ENCODE data around the gene MYMX.

MYMX gene

DNA sequence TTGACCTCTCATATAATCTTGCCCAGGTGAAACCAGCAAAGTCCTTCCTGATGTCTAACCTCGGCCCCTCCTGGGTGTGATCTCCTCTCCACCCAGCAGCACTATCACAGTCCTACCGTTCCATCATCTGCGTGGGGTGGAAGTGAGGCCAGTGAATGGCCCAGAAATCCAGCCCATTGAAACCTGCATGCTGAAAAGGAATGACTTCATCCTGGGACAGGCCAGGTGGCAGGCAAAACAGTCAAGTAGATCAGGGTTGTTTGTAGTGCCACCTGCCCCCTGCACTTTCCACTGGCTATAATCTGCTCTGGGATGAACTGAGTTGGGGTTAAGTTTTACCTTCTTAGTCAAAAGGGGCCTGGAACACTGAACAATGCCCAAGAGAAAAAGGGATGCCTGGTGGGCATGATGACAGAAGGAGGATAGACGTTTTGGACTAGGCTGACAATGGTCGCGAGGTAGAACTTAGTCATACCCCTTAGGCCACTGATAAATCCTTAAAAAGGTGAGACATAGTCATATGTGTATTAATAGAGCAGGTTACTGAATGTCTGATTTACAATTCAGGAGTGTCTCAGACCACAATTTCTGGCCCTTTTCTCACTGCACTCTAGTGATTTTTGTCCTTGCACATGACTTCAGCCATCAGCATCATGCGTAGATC is 22.1 kb downstream of the MYMX start:
- no peak for TF ChIP-seq ZNF274 (IDR thresholded peaks at IDR 0.05; ENCODE audit: low read depth, low read length)
- no peak overlapping the region for H3K4me3 ChIP-seq (ENCODE audit: low read length)

DNA sequence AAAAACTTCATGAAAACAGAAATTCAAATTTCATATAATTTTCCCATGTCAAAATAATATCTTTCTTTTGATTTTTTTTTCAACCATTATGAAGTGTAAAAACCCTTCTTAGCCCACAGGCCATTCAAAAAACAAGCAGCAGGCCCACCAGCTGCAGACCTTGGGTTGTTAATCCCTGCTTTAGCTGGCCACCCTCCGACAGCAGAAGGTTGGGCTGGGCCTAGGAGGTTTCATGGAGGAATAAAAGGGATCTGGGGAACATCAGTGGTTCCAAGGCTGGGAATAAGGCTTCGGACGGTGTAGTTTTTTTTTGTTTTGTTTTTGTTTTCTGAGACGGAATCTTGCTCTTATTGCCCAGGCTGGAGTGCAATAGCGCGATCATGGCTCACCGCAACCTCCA is 26.6 kb downstream of the MYMX start:
- no peak for TF ChIP-seq ZNF274 (IDR thresholded peaks at IDR 0.05; ENCODE audit: low read depth, low read length)
- H3K4me3 ChIP-seq (ENCODE audit: low read length), result no peak overlapping the region

DNA sequence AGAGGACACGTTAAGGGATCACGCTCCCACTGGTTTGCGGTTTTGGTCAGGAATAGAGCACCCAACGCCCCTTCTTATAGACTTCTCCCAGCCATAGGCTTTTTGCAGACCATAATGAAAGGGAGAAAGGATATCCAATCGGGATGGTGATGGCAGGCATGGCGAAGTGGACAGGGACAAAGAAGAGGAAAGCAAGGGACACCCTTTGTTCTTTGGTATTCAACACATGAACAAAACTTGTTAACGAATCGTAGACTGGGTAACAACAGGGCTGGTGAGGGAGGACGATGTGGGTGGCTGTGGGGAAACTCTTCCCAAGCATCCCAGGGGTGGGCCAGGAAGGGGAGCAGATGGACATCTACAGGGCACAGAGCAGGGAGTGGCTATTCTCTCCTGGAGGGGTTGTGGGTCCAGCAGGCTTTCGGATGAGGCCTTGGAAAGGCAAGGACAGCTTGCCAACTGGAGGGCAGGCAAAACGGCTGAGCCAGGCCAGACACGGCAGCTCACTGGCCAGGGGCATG is 28.7 kb downstream of the MYMX start:
- TF ChIP-seq ZNF274 (IDR thresholded peaks at IDR 0.05; ENCODE audit: low read depth, low read length), result no peak

DNA sequence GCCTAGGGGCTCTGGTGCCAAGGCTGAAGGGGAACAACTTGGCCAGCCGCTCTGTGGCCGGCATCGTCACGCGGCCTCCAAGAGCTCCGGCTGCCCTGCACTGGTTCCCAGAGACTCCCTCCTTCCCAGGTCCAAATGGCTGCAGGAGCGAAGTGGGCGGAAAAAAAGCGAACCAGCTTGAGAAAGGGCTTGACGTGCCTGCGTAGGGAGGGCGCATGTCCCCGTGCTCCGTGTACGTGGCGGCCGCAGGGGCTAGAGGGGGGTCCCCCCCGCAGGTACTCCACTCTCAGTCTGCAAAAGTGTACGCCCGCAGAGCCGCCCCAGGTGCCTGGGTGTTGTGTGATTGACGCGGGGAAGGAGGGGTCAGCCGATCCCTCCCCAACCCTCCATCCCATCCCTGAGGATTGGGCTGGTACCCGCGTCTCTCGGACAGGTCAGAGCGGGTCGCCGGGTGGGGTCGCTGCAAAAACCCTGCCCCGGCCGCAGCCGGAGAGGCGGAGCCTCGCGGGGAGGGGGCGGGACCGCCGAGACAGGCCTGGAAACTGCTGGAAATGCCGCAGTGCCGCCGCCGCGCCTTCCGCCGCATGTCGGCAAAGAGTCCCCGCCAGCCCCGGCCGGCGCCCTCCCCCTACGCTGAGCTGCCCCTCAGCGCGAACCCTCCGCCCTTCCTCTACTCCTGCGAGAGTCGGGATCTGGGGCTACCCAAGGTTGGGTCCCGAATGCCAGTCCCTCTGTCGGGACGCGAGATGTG is 29.4 kb downstream of the MYMX start:
- peak overlapping the region; percentile 98 for H3K4me3 ChIP-seq (ENCODE audit: low read length)
- TF ChIP-seq ZNF274 (IDR thresholded peaks at IDR 0.05; ENCODE audit: low read depth, low read length), result no peak

More for the DNA sequence above, 28.7 kb downstream of the MYMX start:
- peak overlapping the region; percentile 98; the same call in 1 of the 2 replicates for H3K4me3 ChIP-seq (ENCODE audit: low read length)

DNA sequence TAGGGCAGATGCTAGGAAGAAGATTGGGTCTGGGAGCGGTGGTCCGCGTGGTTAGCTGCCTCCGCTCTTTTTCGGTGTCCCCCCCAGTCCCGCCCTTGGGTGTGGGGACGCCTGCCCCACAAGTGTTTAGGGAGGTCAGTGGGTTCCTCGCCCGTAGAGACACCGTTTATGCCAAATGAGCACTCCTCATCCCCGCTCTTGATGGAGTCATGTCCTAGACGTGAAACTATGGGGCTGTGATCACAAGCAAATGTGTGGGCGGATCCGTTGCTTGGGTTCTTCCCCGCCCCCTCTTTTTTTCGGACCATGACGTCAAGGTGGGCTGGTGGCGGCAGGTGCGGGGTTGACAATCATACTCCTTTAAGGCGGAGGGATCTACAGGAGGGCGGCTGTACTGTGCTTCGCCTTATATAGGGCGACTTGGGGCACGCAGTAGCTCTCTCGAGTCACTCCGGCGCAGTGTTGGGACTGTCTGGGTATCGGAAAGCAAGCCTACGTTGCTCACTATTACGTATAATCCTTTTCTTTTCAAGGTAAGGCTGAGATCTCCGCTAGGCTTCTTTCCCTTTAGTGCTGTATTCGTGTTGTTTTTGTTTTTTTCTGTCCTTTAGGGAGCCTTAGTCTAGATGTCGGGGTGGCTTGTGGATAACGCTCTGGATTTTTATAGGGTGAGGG is 30.1 kb downstream of the MYMX start, which contains the start of gene HSP90AB1:
TSS of gene HSP90AB1 (plus strand) at position 439 of the 675 bp plus-strand sequence. CDS start 1,529 bp downstream, outside the sequence.
- no peak for TF ChIP-seq ZNF274 (IDR thresholded peaks at IDR 0.05; ENCODE audit: low read depth, low read length)
- peak within 1 kb of the TSS; percentile 98 for H3K4me3 ChIP-seq (ENCODE audit: low read length)

DNA sequence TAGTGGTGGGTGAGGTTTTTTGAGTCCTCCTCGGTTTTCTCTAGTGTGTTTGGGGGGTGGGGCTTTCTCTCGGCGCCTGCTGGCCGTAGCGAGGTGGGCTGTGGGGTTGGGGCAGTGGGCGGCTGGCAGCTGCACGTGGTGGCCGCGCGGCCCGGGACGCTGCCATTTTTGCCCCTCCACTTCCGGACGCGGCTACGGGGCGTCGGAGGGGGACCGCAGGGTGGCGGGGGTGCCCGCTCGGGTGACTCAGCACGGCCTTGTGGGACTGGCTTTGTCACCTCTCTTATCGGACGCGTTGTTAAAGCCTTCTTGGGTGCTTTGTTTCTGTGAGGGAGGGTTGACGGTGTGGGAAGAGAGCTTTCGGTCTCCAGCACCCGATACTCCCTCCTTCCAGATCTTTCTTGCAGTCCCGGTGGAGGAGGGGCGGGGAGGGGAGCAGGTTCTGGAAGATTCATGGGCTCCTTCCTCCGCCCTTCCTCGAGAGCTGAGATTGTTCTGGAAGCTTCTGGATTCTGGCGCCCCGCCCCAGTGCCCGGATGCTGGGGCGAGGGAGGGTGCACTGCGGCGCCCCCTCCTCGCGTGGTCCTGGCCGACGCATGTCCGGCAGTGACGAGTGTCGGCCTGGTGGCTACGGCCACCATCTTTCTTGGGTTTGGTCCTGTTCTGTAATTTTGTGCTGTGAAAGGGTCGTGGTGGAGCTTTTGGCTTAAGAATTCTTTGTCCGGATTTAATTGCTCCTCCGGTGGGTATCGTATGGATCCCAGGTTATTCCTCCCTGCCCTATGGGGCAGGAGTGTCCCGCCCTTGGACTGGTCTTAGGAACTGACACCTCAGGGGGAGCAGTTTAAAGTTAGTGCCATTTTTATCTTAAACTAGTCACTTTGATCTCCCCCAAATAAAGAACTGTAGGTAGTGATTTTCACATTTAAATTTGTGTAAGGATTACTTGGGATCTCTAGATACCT is 30.9 kb downstream of the MYMX start:
- peak overlapping the region; percentile 98 for H3K4me3 ChIP-seq (ENCODE audit: low read length)
- no peak for TF ChIP-seq ZNF274 (IDR thresholded peaks at IDR 0.05; ENCODE audit: low read depth, low read length)

DNA sequence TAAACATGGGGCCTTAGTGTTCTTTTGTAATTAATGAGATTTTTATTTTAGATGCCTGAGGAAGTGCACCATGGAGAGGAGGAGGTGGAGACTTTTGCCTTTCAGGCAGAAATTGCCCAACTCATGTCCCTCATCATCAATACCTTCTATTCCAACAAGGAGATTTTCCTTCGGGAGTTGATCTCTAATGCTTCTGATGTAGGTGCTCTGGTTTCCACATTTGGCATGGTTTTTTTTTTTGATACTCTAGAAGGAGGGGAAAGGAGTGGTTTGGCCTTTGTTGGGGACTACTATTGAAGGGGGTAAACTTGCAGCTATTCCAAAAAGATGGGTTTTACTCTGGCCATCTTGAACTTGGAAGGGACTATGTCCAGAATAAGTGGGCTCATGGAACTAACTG is 31.9 kb downstream of the MYMX start:
- H3K4me3 ChIP-seq (ENCODE audit: low read length), result peak overlapping the region; percentile 98
- no peak for TF ChIP-seq ZNF274 (IDR thresholded peaks at IDR 0.05; ENCODE audit: low read depth, low read length)

DNA sequence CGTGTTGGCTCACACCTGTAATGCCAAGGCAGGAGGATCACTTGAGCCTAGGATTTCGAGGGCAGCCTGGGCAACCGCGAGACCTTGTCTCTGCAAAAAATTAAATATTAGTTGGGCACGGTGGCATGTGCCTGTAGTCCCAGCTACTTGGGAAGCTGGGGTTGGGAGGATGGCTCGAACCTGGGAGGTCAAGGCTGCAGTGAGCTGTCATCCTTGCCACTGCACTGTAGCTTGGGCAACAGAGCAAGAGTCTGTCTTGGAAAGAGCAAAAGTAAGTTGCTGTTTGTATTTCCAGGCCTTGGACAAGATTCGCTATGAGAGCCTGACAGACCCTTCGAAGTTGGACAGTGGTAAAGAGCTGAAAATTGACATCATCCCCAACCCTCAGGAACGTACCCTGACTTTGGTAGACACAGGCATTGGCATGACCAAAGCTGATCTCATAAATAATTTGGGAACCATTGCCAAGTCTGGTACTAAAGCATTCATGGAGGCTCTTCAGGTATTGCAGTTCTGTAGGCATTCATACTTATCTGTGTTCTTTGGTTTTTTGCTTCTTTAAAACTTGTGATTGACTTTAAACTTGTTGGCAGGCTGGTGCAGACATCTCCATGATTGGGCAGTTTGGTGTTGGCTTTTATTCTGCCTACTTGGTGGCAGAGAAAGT is 32.5 kb downstream of the MYMX start:
- no peak for TF ChIP-seq ZNF274 (IDR thresholded peaks at IDR 0.05; ENCODE audit: low read depth, low read length)
- H3K4me3 ChIP-seq (ENCODE audit: low read length), result peak overlapping the region; percentile 98

DNA sequence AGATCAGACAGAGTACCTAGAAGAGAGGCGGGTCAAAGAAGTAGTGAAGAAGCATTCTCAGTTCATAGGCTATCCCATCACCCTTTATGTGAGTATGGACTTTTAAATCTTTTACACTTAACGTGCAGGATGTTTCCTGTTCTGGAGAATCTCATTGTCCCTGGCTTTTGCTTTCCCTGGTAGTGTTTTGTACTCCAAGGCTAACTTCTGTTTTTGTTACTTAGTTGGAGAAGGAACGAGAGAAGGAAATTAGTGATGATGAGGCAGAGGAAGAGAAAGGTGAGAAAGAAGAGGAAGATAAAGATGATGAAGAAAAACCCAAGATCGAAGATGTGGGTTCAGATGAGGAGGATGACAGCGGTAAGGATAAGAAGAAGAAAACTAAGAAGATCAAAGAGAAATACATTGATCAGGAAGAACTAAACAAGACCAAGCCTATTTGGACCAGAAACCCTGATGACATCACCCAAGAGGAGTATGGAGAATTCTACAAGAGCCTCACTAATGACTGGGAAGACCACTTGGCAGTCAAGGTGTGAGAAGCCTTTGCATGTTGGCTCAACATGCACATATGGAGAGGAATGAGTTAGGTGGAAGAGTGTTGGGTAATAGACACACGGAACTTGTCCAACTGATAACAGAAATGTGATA is 33.5 kb downstream of the MYMX start:
- TF ChIP-seq ZNF274 (IDR thresholded peaks at IDR 0.05; ENCODE audit: low read depth, low read length), result no peak
- H3K4me3 ChIP-seq (ENCODE audit: low read length), result no peak overlapping the region

DNA sequence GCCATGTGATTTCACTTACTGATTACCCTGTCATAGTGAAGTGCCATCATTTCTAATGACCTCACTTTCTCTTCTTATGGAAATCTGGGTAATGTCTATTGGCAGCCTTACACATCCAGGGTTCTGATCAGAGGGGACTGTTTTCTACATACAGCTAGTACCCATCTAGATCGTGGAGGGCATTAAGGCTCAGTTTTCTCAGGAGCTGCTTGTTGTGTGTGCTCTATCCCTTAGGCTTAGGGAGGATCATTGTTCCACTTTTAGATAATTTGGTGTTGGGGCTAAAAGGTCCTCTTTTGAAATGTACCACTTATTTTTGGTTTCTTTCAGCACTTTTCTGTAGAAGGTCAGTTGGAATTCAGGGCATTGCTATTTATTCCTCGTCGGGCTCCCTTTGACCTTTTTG is 34.0 kb downstream of the MYMX start:
- no peak overlapping the region for H3K4me3 ChIP-seq (ENCODE audit: low read length)
- no peak for TF ChIP-seq ZNF274 (IDR thresholded peaks at IDR 0.05; ENCODE audit: low read depth, low read length)

DNA sequence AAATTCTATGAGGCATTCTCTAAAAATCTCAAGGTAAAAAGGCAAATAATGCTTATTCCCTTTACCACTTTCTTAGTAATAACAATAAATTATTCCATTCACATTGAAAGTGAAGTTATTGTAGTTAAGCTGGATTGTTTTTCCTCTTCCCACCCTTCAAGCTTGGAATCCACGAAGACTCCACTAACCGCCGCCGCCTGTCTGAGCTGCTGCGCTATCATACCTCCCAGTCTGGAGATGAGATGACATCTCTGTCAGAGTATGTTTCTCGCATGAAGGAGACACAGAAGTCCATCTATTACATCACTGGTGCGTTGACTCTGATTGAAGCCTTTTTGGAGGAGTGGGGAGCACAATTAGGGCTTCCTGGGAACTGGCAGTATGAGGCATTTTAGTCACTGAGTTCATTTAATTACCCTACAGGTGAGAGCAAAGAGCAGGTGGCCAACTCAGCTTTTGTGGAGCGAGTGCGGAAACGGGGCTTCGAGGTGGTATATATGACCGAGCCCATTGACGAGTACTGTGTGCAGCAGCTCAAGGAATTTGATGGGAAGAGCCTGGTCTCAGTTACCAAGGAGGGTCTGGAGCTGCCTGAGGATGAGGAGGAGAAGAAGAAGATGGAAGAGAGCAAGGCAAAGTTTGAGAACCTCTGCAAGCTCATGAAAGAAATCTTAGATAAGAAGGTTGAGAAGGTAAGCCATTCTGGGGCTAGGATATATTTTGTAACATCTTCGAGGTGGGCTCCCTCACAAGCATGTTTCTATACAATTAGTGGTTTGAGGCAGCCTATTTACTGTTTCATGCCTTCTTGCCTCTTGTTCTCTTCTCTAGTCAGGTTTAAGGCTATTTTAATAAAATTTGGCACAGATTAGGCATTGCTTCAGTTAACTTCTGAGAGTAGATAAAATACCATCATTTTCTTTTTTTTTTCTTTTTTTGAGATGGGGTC is 35.1 kb downstream of the MYMX start:
- TF ChIP-seq ZNF274 (IDR thresholded peaks at IDR 0.05; ENCODE audit: low read depth, low read length), result no peak
- no peak overlapping the region for H3K4me3 ChIP-seq (ENCODE audit: low read length)

Data from GM08714 (cell line).